ENCODE results near the gene DAPK1. TPM values are rescaled to one million over a fixed set of nuclear protein-coding genes. Genes with fewer than 3 reads are reported as not detected.
A peak's percentile ranks its signal among the peaks of the same experiment; 100 is the strongest.

The DAPK1 gene
- total and polyA plus RNA-seq, 4 donors: 33.0 to 301 (median 94.1) TPM

- 65 to 90% methylated on average over 10 of the region's 10 CpGs for WGBS, 2 donors
- TF ChIP-seq, protein P1, sequence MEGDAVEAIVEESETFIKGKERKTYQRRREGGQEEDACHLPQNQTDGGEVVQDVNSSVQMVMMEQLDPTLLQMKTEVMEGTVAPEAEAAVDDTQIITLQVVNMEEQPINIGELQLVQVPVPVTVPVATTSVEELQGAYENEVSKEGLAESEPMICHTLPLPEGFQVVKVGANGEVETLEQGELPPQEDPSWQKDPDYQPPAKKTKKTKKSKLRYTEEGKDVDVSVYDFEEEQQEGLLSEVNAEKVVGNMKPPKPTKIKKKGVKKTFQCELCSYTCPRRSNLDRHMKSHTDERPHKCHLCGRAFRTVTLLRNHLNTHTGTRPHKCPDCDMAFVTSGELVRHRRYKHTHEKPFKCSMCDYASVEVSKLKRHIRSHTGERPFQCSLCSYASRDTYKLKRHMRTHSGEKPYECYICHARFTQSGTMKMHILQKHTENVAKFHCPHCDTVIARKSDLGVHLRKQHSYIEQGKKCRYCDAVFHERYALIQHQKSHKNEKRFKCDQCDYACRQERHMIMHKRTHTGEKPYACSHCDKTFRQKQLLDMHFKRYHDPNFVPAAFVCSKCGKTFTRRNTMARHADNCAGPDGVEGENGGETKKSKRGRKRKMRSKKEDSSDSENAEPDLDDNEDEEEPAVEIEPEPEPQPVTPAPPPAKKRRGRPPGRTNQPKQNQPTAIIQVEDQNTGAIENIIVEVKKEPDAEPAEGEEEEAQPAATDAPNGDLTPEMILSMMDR (IDR thresholded peaks at IDR 0.05; ENCODE audit: control extremely low read depth, extremely low read depth): no peak
- Histone ChIP-seq H3K4me1 (ENCODE audit: control insufficient read depth in 5 of 5, insufficient read depth in 5 of 5, low read length in 5 of 5) (peaks cover 0 to 65% (median 32%) of the 10 kb centered on the region in 5 donors), H3K9ac (ENCODE audit: insufficient read depth in 1 of 2, low read length in 2 of 2) (no peak overlapping the region), H3K27ac (ENCODE audit: low read depth in 1 of 2, low read length in 1 of 2) (peak overlapping the region in 1 of 2 donors; percentile 18), H3K4me3 (no peak overlapping the region), H3K27me3 (ENCODE audit: control insufficient read depth in 3 of 3, insufficient read depth in 3 of 3, low read length in 2 of 3) (no peaks in the 10 kb centered on the region), H3K36me3 (ENCODE audit: control insufficient read depth in 4 of 4, insufficient read depth in 4 of 4, low read length in 4 of 4) (peaks cover 0 to 3% (median 0%) of the 10 kb centered on the region in 4 donors), H3K9me3 (ENCODE audit: control insufficient read depth in 4 of 4, insufficient read depth in 3 of 4, low read length in 3 of 4) (no peaks in the 10 kb centered on the region)
- ATAC-seq (ENCODE audit: insufficient read depth, low FRiP score): no peak
- DNase-seq: no peak
Observed at GRCh38 chr9:87581949-87582637, 84.4 kb downstream of the DAPK1 start.

DNA sequence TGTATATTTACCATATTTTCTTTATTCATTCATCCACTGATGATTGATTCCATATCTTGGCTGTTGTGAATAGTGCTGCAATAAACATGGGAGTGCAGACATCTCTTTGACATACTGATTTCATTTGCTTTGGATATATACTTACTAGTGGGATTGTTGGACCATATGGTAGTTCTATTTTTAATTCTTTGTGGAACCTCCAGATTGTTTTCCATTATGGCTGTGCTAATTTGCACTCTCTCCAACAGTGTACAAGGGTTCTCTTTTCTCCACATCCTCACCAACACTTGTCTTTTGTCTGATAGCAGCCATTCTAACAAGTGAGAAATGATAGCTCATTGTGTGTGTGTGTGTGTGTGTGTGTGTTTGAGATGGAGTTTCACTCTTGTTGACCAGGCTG is 86.7 kb downstream of the DAPK1 start:
- Histone ChIP-seq H3K9ac (ENCODE audit: insufficient read depth in 1 of 2, low read length in 2 of 2) (no peak overlapping the region), H3K27me3 (ENCODE audit: control insufficient read depth in 3 of 3, insufficient read depth in 3 of 3, low read length in 2 of 3) (no peaks in the 10 kb centered on the region), H3K36me3 (ENCODE audit: control insufficient read depth in 4 of 4, insufficient read depth in 4 of 4, low read length in 4 of 4) (peaks cover 0 to 2% (median 0%) of the 10 kb centered on the region in 4 donors), H3K9me3 (ENCODE audit: control insufficient read depth in 4 of 4, insufficient read depth in 3 of 4, low read length in 3 of 4) (no peaks in the 10 kb centered on the region), H3K4me3 (no peak overlapping the region), H3K27ac (ENCODE audit: low read depth in 1 of 2, low read length in 1 of 2) (no peak overlapping the region), H3K4me1 (ENCODE audit: control insufficient read depth in 5 of 5, insufficient read depth in 5 of 5, low read length in 5 of 5) (peaks cover 0 to 46% (median 28%) of the 10 kb centered on the region in 5 donors)
- TF ChIP-seq, protein P1 (IDR thresholded peaks at IDR 0.05; ENCODE audit: control extremely low read depth, extremely low read depth): no peak
- no peak for DNase-seq
- no peak for ATAC-seq (ENCODE audit: insufficient read depth, low FRiP score)

DNA sequence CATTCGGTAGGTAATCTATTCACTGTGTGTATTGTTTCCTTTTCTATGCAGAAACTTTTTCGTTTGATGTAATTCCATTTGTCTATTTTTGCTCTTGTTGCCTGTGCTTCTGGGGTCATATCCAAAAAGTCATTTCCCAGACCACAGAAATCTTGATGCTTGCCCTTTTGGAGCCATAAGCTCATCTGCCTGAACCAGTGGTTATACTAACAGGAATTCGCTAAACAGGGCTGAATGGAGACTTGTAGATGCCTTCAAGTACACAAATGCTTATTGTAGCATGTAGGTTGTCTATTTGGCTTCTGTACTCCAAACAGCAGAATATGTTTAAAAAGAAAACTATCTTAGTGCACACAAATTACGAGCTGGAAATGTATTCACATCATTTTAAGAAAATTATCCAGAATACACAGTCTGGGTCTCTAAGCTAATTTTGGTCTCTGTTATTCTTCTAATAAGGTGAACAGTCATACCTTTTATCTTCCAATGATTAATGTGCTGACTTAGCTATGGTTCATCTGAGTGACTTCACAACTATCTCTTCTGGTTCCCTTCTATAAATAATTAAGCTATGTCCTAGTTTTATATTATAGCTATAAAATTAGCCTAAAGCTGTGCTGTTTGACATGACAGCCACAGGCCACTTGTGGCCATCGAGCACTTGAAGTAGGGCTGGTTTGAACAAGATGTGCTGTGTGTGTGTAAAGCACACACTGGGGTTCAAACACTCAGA is 87.6 kb downstream of the DAPK1 start:
- 67 to 89% methylated on average over 5 of the region's 5 CpGs for WGBS, 2 donors
- H3K9me3 ChIP-seq (ENCODE audit: control insufficient read depth in 4 of 4, insufficient read depth in 3 of 4, low read length in 3 of 4): no peaks in the 10 kb centered on the region

More for the DNA sequence above, 87.6 kb downstream of the DAPK1 start:
- H3K36me3 ChIP-seq (ENCODE audit: control insufficient read depth in 4 of 4, insufficient read depth in 4 of 4, low read length in 4 of 4): peaks cover 0 to 2% (median 0%) of the 10 kb centered on the region in 4 donors
- H3K27ac ChIP-seq (ENCODE audit: low read depth in 1 of 2, low read length in 1 of 2): no peak overlapping the region
- no peak for ATAC-seq (ENCODE audit: insufficient read depth, low FRiP score)
- H3K4me1 ChIP-seq (ENCODE audit: control insufficient read depth in 5 of 5, insufficient read depth in 5 of 5, low read length in 5 of 5): peaks cover 0 to 38% (median 21%) of the 10 kb centered on the region in 5 donors
- no peaks in the 10 kb centered on the region for H3K27me3 ChIP-seq (ENCODE audit: control insufficient read depth in 3 of 3, insufficient read depth in 3 of 3, low read length in 2 of 3)
- DNase-seq: no peak
- H3K9ac ChIP-seq (ENCODE audit: insufficient read depth in 1 of 2, low read length in 2 of 2): no peak overlapping the region
- TF ChIP-seq, protein P1 (IDR thresholded peaks at IDR 0.05; ENCODE audit: control extremely low read depth, extremely low read depth): no peak
- H3K4me3 ChIP-seq: no peak overlapping the region

Data from lung (tissue), 12 donors.